Measurements from ENCODE around the gene PEX10.

Gene PEX10

GRCh38 chr1:2394761-2395160 is 17.6 kb downstream of the PEX10 start:
- Histone ChIP-seq H3K27ac (no peak overlapping the region), H3K4me3 (no peak overlapping the region)
- DNase-seq (ENCODE audit: low spot score), result no peak
- TF ChIP-seq CTCF (IDR thresholded peaks at IDR 0.05), result no peak

GRCh38 chr1:2394220-2394619 is 18.1 kb downstream of the PEX10 start:
- no peak for DNase-seq (ENCODE audit: low spot score)
- no peak overlapping the region for H3K27ac ChIP-seq

DNA sequence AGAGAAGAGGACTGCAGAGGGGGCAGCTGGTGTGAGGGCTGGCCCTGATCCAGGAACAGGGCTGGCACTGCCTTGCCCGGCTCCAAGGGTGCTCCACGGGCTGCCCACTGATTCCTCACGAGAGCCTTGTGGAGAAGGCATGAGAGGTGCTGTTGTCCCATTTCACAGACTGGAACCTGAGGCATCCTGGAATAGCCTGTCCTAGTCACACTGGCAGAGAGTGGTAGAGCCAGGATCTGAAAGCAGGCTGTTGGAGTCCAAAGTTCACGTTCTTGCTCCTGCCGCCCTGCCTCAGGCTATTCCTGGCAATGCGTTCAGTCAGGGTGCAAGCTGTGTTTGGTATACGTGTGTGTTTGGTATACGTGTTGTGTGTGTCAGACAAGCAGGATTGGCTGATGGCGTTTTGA is 18.9 kb downstream of the PEX10 start:
- Histone ChIP-seq H3K27ac (no peak overlapping the region), H3K4me3 (peak overlapping the region; percentile 0)
- no peak for DNase-seq (ENCODE audit: low spot score)
- no peak for TF ChIP-seq CTCF (IDR thresholded peaks at IDR 0.05)

More at GRCh38 chr1:2394220-2394619, 18.1 kb downstream of the PEX10 start:
- no peak for TF ChIP-seq CTCF (IDR thresholded peaks at IDR 0.05)
- no peak overlapping the region for H3K4me3 ChIP-seq

GRCh38 chr1:2392686-2393085 is 19.7 kb downstream of the PEX10 start:
- TF ChIP-seq CTCF (IDR thresholded peaks at IDR 0.05), result no peak
- no peak for DNase-seq (ENCODE audit: low spot score)

GRCh38 chr1:2391931-2392509 is 20.3 kb downstream of the PEX10 start:
- H3K27ac ChIP-seq, result peak overlapping the region; percentile 84 to 92
- peak overlapping the region; percentile 95 for H3K4me3 ChIP-seq
- TF ChIP-seq CTCF (IDR thresholded peaks at IDR 0.05), result no peak
- no peak for DNase-seq (ENCODE audit: low spot score)

More at GRCh38 chr1:2392686-2393085, 19.7 kb downstream of the PEX10 start:
- Histone ChIP-seq H3K27ac (no peak overlapping the region), H3K4me3 (peak overlapping the region; percentile 95)

- Histone ChIP-seq H3K4me3 (peak within 1 kb of the TSS; percentile 95), H3K27ac (peak within 1 kb of the TSS; percentile 84 to 92)
- DNase-seq (ENCODE audit: low spot score), result peak; percentile 99
- TF ChIP-seq CTCF (IDR thresholded peaks at IDR 0.05), result no peak
These were observed 21.1 kb downstream of the PEX10 start, which contains the start of the genes MORN1 and RER1 for GRCh38 chr1:2391041-2391930. Gene MORN1 (minus strand): TSS chr1:2391554. CDS start chr1:2391533, 21 bp downstream. Gene RER1 (plus strand): TSS chr1:2391841. CDS start chr1:2395791, 3,950 bp downstream.

All from coronary artery (tissue), 2 donors.